SK-N-SH treated with all-trans-retinoic acid at 6 μM for 48 hours (cell line): ENCODE results near the gene RXFP4.

ENCODE experiments used
- ARNTL ChIP-seq: fragments of 450-650 bp; formaldehyde crosslinking; IDR thresholded peaks from 2 replicates; pipeline ENCODE4 v1.5.0; 2020; ENCODE audit warnings: low read depth, mild to moderate bottlenecking, moderate library complexity, borderline replicate concordance
- BACH2 ChIP-seq: fragments of 250-450 bp; sonication (Bioruptor Pico); IDR thresholded peaks from 2 replicates; pipeline ENCODE4 v1.9.0; 2021; ENCODE audit warnings: mild to moderate bottlenecking, borderline replicate concordance
- CSDC2 ChIP-seq: fragments of 250-450 bp; sonication (Bioruptor Pico); IDR thresholded peaks from 2 replicates; pipeline ENCODE4 v1.5.0; 2020; ENCODE audit warnings: mild to moderate bottlenecking, moderate library complexity
- ISL1 ChIP-seq: fragments of 250-450 bp; sonication (Bioruptor Pico); IDR thresholded peaks from 2 replicates; pipeline ENCODE4 v2.1.2; 2022; ENCODE audit warnings: mild to moderate bottlenecking, moderate library complexity
- PPARA ChIP-seq: fragments of 250-450 bp; sonication (Bioruptor Pico); IDR thresholded peaks from 2 replicates; pipeline ENCODE4 v1.5.0; 2020; ENCODE audit warnings: mild to moderate bottlenecking, borderline replicate concordance
- RARB ChIP-seq: fragments of 250-450 bp; sonication (Bioruptor Pico); IDR thresholded peaks from 2 replicates; pipeline ENCODE4 v1.8.0; 2021; ENCODE audit warnings: mild to moderate bottlenecking, moderate library complexity
- SNAI2 ChIP-seq: fragments of 250-450 bp; sonication (Bioruptor Pico); IDR thresholded peaks from 2 replicates; pipeline ENCODE4 v1.5.0; 2020; ENCODE audit warnings: mild to moderate bottlenecking, moderate library complexity
- TCF4 ChIP-seq: fragments of 250-450 bp; sonication (Bioruptor Pico); IDR thresholded peaks from 2 replicates; pipeline ENCODE4 v1.8.0; 2021; ENCODE audit warnings: mild to moderate bottlenecking, moderate library complexity, borderline replicate concordance
- ZNF565 ChIP-seq: fragments of 450-650 bp; formaldehyde crosslinking; conservative IDR thresholded peaks from 2 replicates; pipeline ENCODE4 v1.5.0; 2020; ENCODE audit warnings: low read depth, mild to moderate bottlenecking, moderate library complexity
- ZNF70 ChIP-seq: fragments of 450-650 bp; formaldehyde crosslinking; IDR thresholded peaks from 2 replicates; pipeline ENCODE4 v1.5.0; 2020; ENCODE audit warnings: mild to moderate bottlenecking, moderate library complexity
- ZNF8 ChIP-seq: fragments of 450-650 bp; formaldehyde crosslinking; IDR thresholded peaks from 2 replicates; pipeline ENCODE4 v1.5.0; 2020; ENCODE audit warnings: mild to moderate bottlenecking, moderate library complexity
- TF ChIP-seq, protein P1 (sequence below): fragments of 250-450 bp; sonication (Bioruptor Pico); IDR thresholded peaks from 2 replicates; pipeline ENCODE4 v1.8.0; 2021; ENCODE audit warnings: low read depth, mild to moderate bottlenecking, moderate library complexity, borderline replicate concordance
- TF ChIP-seq, protein P2 (sequence below): fragments of 250-450 bp; sonication (Bioruptor Pico); IDR thresholded peaks from 2 replicates; pipeline ENCODE4 v1.8.0; 2020; ENCODE audit warnings: mild to moderate bottlenecking, moderate library complexity, borderline replicate concordance

GRCh38 chr1:155946633-155947219 lies 5.3 kb downstream of the RXFP4 start:
- TF ChIP-seq RARB (CRISPR knock-in tag) (no peak), PPARA (CRISPR knock-in tag) (no peak), ZNF70 (CRISPR knock-in tag) (no peak), ZNF565 (no peak), CSDC2 (CRISPR knock-in tag) (no peak), ARNTL (no peak), SNAI2 (CRISPR knock-in tag) (no peak), ZNF8 (CRISPR knock-in tag) (no peak), TCF4 (CRISPR knock-in tag) (no peak), BACH2 (no peak), ISL1 (CRISPR knock-in tag) (no peak)
- TF ChIP-seq, protein P1, sequence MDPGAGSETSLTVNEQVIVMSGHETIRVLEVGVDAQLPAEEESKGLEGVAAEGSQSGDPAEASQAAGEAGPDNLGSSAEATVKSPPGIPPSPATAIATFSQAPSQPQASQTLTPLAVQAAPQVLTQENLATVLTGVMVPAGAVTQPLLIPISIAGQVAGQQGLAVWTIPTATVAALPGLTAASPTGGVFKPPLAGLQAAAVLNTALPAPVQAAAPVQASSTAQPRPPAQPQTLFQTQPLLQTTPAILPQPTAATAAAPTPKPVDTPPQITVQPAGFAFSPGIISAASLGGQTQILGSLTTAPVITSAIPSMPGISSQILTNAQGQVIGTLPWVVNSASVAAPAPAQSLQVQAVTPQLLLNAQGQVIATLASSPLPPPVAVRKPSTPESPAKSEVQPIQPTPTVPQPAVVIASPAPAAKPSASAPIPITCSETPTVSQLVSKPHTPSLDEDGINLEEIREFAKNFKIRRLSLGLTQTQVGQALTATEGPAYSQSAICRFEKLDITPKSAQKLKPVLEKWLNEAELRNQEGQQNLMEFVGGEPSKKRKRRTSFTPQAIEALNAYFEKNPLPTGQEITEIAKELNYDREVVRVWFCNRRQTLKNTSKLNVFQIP (CRISPR knock-in tag) = no peak
- TF ChIP-seq, protein P2, sequence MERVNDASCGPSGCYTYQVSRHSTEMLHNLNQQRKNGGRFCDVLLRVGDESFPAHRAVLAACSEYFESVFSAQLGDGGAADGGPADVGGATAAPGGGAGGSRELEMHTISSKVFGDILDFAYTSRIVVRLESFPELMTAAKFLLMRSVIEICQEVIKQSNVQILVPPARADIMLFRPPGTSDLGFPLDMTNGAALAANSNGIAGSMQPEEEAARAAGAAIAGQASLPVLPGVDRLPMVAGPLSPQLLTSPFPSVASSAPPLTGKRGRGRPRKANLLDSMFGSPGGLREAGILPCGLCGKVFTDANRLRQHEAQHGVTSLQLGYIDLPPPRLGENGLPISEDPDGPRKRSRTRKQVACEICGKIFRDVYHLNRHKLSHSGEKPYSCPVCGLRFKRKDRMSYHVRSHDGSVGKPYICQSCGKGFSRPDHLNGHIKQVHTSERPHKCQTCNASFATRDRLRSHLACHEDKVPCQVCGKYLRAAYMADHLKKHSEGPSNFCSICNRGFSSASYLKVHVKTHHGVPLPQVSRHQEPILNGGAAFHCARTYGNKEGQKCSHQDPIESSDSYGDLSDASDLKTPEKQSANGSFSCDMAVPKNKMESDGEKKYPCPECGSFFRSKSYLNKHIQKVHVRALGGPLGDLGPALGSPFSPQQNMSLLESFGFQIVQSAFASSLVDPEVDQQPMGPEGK (CRISPR knock-in tag) = no peak
